GM19193 (cell line): ENCODE measurements around the gene RAB39A.

Experiments
- POLR2A ChIP-seq: IDR thresholded peaks from 4 replicates; pipeline ENCODE4 v1.6.1; 2011; ENCODE audit not compliant: insufficient read depth, insufficient read length; ENCODE audit errors: extremely low read depth

Gene RAB39A

GRCh38 chr11:107928046-107928766 is at the start of gene RAB39A:
RAB39A (plus strand) TSS chr11:107928448; CDS start chr11:107928569, 121 bp downstream.
- TF ChIP-seq POLR2A: no peak

- no peak for TF ChIP-seq POLR2A
These were observed 46.0 kb upstream of the RAB39A start for GRCh38 chr11:107882095-107882820.

GRCh38 chr11:107898270-107898669 is 30.0 kb upstream of the RAB39A start:
- TF ChIP-seq POLR2A: no peak

- TF ChIP-seq POLR2A: no peak
These were observed 20.0 kb upstream of the RAB39A start for GRCh38 chr11:107908211-107908610.

GRCh38 chr11:107915229-107915628 is 13.0 kb upstream of the RAB39A start:
- no peak for TF ChIP-seq POLR2A

- no peak for TF ChIP-seq POLR2A
These were observed 11.5 kb upstream of the RAB39A start for GRCh38 chr11:107916671-107917241.

GRCh38 chr11:107921997-107922396 is 6.3 kb upstream of the RAB39A start:
- no peak for TF ChIP-seq POLR2A

- no peak for TF ChIP-seq POLR2A
These were observed 3.9 kb upstream of the RAB39A start for GRCh38 chr11:107924306-107924705.

GRCh38 chr11:107927559-107927958 is 689 bp upstream of the RAB39A start:
- TF ChIP-seq POLR2A: no peak

- TF ChIP-seq POLR2A: no peak
These were observed 689 bp downstream of the RAB39A start for GRCh38 chr11:107928767-107929507.

GRCh38 chr11:107929611-107930200 is 1.5 kb downstream of the RAB39A start:
- TF ChIP-seq POLR2A: no peak

GRCh38 chr11:107931206-107931605 is 3.0 kb downstream of the RAB39A start:
- no peak for TF ChIP-seq POLR2A

GRCh38 chr11:107947904-107948303 is 19.7 kb downstream of the RAB39A start:
- no peak for TF ChIP-seq POLR2A

- TF ChIP-seq POLR2A: no peak
These were observed 22.9 kb downstream of the RAB39A start for GRCh38 chr11:107951155-107951554.

- TF ChIP-seq POLR2A: no peak
These were observed 25.2 kb downstream of the RAB39A start for GRCh38 chr11:107953446-107953845.
